Mesenchymal stem cell (in vitro differentiated cells and primary cell): ENCODE data around the gene BCLAF3. TPM values are rescaled to one million over a fixed set of nuclear protein-coding genes. Genes with fewer than 3 reads are reported as not detected.

Source experiments
- DNase-seq: peaks from one replicate; pipeline ENCODE4 v3.0.0-alpha.2; 2013
- H2AFZ ChIP-seq: one replicate; pipeline ENCODE4 v1.6.1; 2013; ENCODE audit warnings: low read depth, mild to moderate bottlenecking, control low read depth, inconsistent platforms, low read length, moderate library complexity
- H2AK5ac ChIP-seq: 2 replicates; pipeline ENCODE4 v1.6.1; 2013; ENCODE audit warnings: low read length, moderate library complexity, mild to moderate bottlenecking, inconsistent platforms; ENCODE audit not compliant: severe bottlenecking
- H2BK120ac ChIP-seq: one replicate; pipeline ENCODE4 v1.6.1; 2013; ENCODE audit warnings: low read depth, mild to moderate bottlenecking, inconsistent platforms, low read length, moderate library complexity
- H2BK12ac ChIP-seq, 2 experiments: one replicate each; pipeline ENCODE4 v1.6.1; 2013; ENCODE audit warnings: inconsistent platforms in 2 of 2, low read length in 2 of 2, mild to moderate bottlenecking in 2 of 2, moderate library complexity in 2 of 2, control low read depth in 1 of 2
- H2BK15ac ChIP-seq: one replicate; pipeline ENCODE4 v1.6.1; 2013; ENCODE audit warnings: mild to moderate bottlenecking, low read depth, inconsistent platforms; ENCODE audit not compliant: poor library complexity, severe bottlenecking
- H2BK5ac ChIP-seq: 2 replicates; pipeline ENCODE4 v1.6.1; 2013; ENCODE audit warnings: low read depth, mild to moderate bottlenecking, low read length, control low read depth, inconsistent platforms; ENCODE audit not compliant: poor library complexity, severe bottlenecking
- H3K14ac ChIP-seq, 2 experiments: one replicate each; pipeline ENCODE4 v1.6.1; 2013; ENCODE audit warnings: inconsistent platforms in 2 of 2, low read length in 2 of 2, control low read depth in 1 of 2, mild to moderate bottlenecking in 1 of 2, moderate library complexity in 1 of 2
- H3K18ac ChIP-seq, 2 experiments: one replicate each; pipeline ENCODE4 v1.6.1; 2013; ENCODE audit warnings: inconsistent platforms in 2 of 2, low read length in 2 of 2, control low read depth in 1 of 2, low read depth in 1 of 2, mild to moderate bottlenecking in 1 of 2
- H3K23ac ChIP-seq, 2 experiments: one replicate each; pipeline ENCODE4 v1.6.1; 2013; ENCODE audit warnings: inconsistent platforms in 2 of 2, low read length in 2 of 2, mild to moderate bottlenecking in 2 of 2, moderate library complexity in 2 of 2, control low read depth in 1 of 2
- H3K27ac ChIP-seq: 2 replicates; pipeline ENCODE4 v1.5.1; 2013; ENCODE audit warnings: mild to moderate bottlenecking, moderate library complexity, low read length, control low read depth, inconsistent platforms; ENCODE audit not compliant: poor library complexity, severe bottlenecking
- H3K27me3 ChIP-seq, 2 experiments: 2 replicates each; pipeline versions ENCODE4 v1.6.1 to v1.7.0; 2013; ENCODE audit warnings: low read length in 2 of 2, mild to moderate bottlenecking in 2 of 2, moderate library complexity in 2 of 2, control low read depth in 1 of 2, inconsistent platforms in 1 of 2; ENCODE audit not compliant: control insufficient read depth in 1 of 2, insufficient read depth in 1 of 2
- H3K36me3 ChIP-seq, 2 experiments: 2 replicates each; pipeline versions ENCODE4 v1.6.1 to v1.7.0; 2013; ENCODE audit warnings: low read length in 2 of 2, control low read depth in 1 of 2, inconsistent platforms in 1 of 2, low read depth in 1 of 2, mild to moderate bottlenecking in 1 of 2; ENCODE audit not compliant: insufficient read depth in 2 of 2, control insufficient read depth in 1 of 2
- H3K4ac ChIP-seq, 2 experiments: one replicate each; pipeline ENCODE4 v1.6.1; 2013; ENCODE audit warnings: inconsistent platforms in 2 of 2, low read length in 2 of 2, mild to moderate bottlenecking in 2 of 2, moderate library complexity in 2 of 2, control low read depth in 1 of 2, low read depth in 1 of 2
- H3K4me1 ChIP-seq: 2 replicates; pipeline ENCODE4 v1.6.1; 2013; ENCODE audit warnings: low read depth, low read length, control low read depth; ENCODE audit not compliant: control insufficient read depth, insufficient read depth
- H3K4me2 ChIP-seq: 2 replicates; pipeline ENCODE4 v1.6.1; 2013; ENCODE audit warnings: low read length, mild to moderate bottlenecking, inconsistent platforms; ENCODE audit not compliant: poor library complexity, severe bottlenecking
- H3K4me3 ChIP-seq, 2 experiments: 2 replicates each; pipeline versions ENCODE4 v1.5.1 to v1.7.0; 2013; ENCODE audit warnings: low read length in 2 of 2, mild to moderate bottlenecking in 2 of 2, control low read depth in 1 of 2, low read depth in 1 of 2; ENCODE audit not compliant: insufficient read depth in 1 of 2
- H3K79me1 ChIP-seq: replicated peaks from 2 replicates; pipeline ENCODE4 v1.6.1; 2013; ENCODE audit warnings: mild to moderate bottlenecking, control low read depth, low read length, inconsistent platforms; ENCODE audit not compliant: poor library complexity, severe bottlenecking
- H3K9ac ChIP-seq: 2 replicates; pipeline ENCODE4 v1.7.0; 2013; ENCODE audit warnings: mild to moderate bottlenecking, low read length, moderate library complexity
- H3K9me3 ChIP-seq: 2 replicates; pipeline ENCODE4 v1.7.0; 2013; ENCODE audit warnings: mild to moderate bottlenecking, low read length; ENCODE audit not compliant: control insufficient read depth
- H4K8ac ChIP-seq: one replicate; pipeline ENCODE4 v1.6.1; 2013; ENCODE audit warnings: inconsistent platforms, mild to moderate bottlenecking, low read length, moderate library complexity
- H4K91ac ChIP-seq: one replicate; pipeline ENCODE4 v1.6.1; 2013; ENCODE audit warnings: mild to moderate bottlenecking, low read length, inconsistent platforms
- WGBS: methylation state at CpG from one replicate; pipeline ENCODE4 v1.1.7; 2013; ENCODE audit warnings: mixed read lengths; 5-methylcytosine and 5-hydroxymethylcytosine counted together
- polyA plus RNA-seq, 2 experiments: library from polyadenylated mRNA; stranded (reverse); fragments of 200-250 nt; gene quantifications; one replicate each; pipeline ENCODE4 v1.2.3, GENCODE V29; 2013

Gene BCLAF3
- 3.7 TPM for polyA plus RNA-seq (2013, experiment 1 of 2)
- 3.8 TPM for polyA plus RNA-seq (2013, experiment 2 of 2)

DNA sequence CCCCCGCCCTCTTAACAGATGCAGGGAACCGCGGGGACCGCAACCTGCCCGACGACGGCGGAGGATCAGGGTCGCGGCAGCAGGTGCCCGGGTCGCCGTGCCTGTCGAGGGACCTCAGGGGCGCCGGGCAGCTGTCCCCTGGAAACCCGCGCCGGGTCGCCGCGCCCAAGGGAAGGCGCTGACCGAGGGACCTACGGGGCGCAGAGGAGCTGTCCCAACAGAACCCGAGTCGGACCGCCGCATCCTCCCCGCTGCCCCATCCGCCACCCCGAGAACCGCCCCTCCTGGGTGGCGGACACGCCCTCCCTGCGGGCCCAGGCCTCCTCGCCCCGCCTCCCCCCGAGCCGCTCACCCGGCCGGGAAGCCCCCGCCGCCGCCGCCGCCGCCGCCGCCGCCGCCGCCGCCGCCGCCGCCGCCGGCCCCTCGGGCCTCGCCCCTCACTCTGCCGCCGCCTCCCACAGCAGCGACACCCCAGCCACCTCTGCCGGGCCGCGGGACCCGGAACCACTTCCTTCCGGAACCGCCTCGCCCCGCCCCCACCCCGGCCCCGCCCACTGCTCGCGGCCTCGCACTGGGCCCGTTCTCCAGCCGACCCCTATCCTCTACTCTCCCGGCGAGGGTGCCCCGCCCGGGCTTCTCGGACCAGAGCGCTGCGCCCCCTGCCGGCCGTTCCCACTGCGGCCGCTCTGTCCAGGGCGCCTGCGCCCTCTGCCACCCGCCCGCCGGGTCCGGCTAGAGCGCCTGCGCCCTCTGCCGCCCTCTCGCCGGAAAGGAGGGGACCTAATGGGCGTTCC, at the start of gene BCLAF3:
Gene BCLAF3 (minus strand): TSS at position 506 of the 794 bp plus-strand sequence. CDS start 20,797 bp downstream, outside the sequence.
- Histone ChIP-seq H2BK12ac (no peak within 1 kb of the TSS), H3K4me1 (no peaks in the 10 kb centered on the region), H3K79me1 (no peaks in the 10 kb centered on the region), H2BK15ac (no peak within 1 kb of the TSS), H3K23ac (no peak within 1 kb of the TSS), H3K4ac (peak within 1 kb of the TSS in 1 of 2 experiments; percentile 37), H4K8ac (peak within 1 kb of the TSS; percentile 75), H3K27me3 (peaks cover 0 to 2% of the 10 kb centered on the region in 2 experiments), H3K27ac (no peak within 1 kb of the TSS), H3K4me2 (peak within 1 kb of the TSS; percentile 63), H3K9me3 (no peaks in the 10 kb centered on the region), H2BK120ac (peak within 1 kb of the TSS; percentile 61), H2BK5ac (no peak within 1 kb of the TSS), H3K9ac (peak within 1 kb of the TSS; percentile 86), H3K14ac (peak within 1 kb of the TSS in 1 of 2 experiments; percentile 57), H3K18ac (peak within 1 kb of the TSS in 1 of 2 experiments; percentile 62), H3K36me3 (no peaks in the 10 kb centered on the region), H4K91ac (peak within 1 kb of the TSS; percentile 39), H2AK5ac (no peak within 1 kb of the TSS), H3K4me3 (peak within 1 kb of the TSS; percentile 80 to 86), H2AFZ (peak within 1 kb of the TSS; percentile 77)
- DNase-seq, result peak; percentile 84
- WGBS, result under 1% methylated on average over 36 of the region's 103 CpGs

DNA sequence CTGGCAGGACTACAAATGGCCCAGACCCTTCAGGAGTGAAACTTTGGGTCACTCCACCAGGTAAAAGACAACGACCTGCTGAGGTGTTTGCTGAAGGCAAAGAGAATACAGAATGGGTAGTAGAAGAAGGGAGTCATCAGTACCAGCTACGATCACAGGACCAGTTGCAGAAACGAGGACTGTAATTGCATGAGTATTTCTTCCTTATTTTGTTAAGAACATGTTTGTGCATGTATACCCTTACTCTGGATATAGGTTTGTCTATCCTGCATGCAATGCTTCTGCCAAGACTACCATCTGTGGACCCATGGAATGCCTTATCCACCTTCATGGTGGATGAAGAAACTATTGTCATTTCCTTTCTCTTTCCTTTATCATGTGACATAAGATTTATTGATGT, 48.1 kb upstream of the BCLAF3 start:
- Histone ChIP-seq H3K4me1 (no peaks in the 10 kb centered on the region), H4K8ac (no peak overlapping the region), H2AFZ (no peak overlapping the region), H3K79me1 (no peaks in the 10 kb centered on the region), H3K4me3 (no peak overlapping the region), H3K4me2 (no peak overlapping the region), H3K4ac (no peak overlapping the region), H3K36me3 (no peaks in the 10 kb centered on the region), H3K14ac (no peak overlapping the region), H2BK12ac (no peak overlapping the region), H3K27ac (no peak overlapping the region), H3K9ac (no peak overlapping the region), H3K9me3 (no peaks in the 10 kb centered on the region), H3K23ac (no peak overlapping the region), H2BK120ac (no peak overlapping the region), H3K18ac (no peak overlapping the region), H3K27me3 (no peaks in the 10 kb centered on the region), H2BK5ac (no peak overlapping the region), H4K91ac (no peak overlapping the region), H2BK15ac (no peak overlapping the region), H2AK5ac (no peak overlapping the region)
- 85% methylated on average over 2 of the region's 3 CpGs for WGBS
- DNase-seq, result no peak

DNA sequence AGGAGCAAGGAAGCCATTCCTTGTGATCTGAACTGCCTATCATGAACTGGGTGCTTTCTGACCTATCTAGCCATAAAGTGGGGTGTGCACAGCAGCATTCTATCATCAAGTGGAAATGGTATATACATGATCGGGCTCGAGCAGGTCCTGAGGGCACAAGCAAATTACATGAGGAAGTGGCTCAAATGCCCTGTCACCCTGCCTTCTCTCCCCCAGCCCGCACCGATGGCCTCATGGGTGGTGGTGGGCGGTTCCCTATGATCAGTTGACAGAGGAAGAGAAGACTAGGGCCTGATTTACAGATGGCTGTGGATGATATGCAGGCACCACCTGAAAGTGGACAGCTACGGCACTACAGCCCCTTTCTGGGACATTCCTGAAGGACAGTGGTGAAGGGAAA, 46.3 kb upstream of the BCLAF3 start:
- H2AFZ ChIP-seq, result no peak overlapping the region
- H3K79me1 ChIP-seq, result no peaks in the 10 kb centered on the region
- H3K36me3 ChIP-seq, result no peaks in the 10 kb centered on the region
- H3K23ac ChIP-seq, result no peak overlapping the region
- DNase-seq, result no peak
- H3K27me3 ChIP-seq, result no peaks in the 10 kb centered on the region
- H3K4me2 ChIP-seq, result no peak overlapping the region
- no peak overlapping the region for H2AK5ac ChIP-seq
- no peaks in the 10 kb centered on the region for H3K4me1 ChIP-seq
- no peak overlapping the region for H3K4ac ChIP-seq
- H3K27ac ChIP-seq, result no peak overlapping the region
- no peaks in the 10 kb centered on the region for H3K9me3 ChIP-seq
- H3K14ac ChIP-seq, result no peak overlapping the region
- no peak overlapping the region for H3K9ac ChIP-seq
- H2BK5ac ChIP-seq, result no peak overlapping the region
- no peak overlapping the region for H2BK120ac ChIP-seq
- H3K4me3 ChIP-seq, result no peak overlapping the region
- H2BK12ac ChIP-seq, result no peak overlapping the region
- H4K8ac ChIP-seq, result no peak overlapping the region
- H3K18ac ChIP-seq, result no peak overlapping the region
- WGBS, result 97% methylated on average over 5 of the region's 6 CpGs
- no peak overlapping the region for H2BK15ac ChIP-seq
- no peak overlapping the region for H4K91ac ChIP-seq

DNA sequence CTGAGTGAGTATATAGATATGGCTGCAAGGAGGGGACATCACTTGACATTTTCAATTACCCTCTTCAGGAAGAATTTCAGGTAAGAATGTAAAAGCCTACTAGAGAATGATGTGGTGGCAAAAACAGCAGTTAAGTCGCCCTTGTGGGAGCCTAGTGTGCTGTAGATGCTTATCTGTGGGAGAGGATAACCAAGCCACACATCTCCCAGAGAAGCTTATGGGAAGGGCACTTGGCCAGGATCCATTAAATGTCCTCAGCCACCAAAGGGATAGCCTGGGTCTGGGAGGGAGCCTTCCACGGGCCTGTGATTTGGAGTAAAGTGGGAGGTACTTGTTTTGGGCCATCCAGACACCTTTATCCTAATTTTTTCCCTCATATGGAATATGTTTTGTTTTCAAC, 41.3 kb upstream of the BCLAF3 start:
- WGBS, result 73% methylated on average over 1 of the region's 2 CpGs
- H3K4me2 ChIP-seq, result no peak overlapping the region
- no peak overlapping the region for H4K8ac ChIP-seq
- no peak overlapping the region for H3K4ac ChIP-seq
- H3K23ac ChIP-seq, result no peak overlapping the region
- H3K14ac ChIP-seq, result no peak overlapping the region
- H3K79me1 ChIP-seq, result no peaks in the 10 kb centered on the region
- H2BK12ac ChIP-seq, result no peak overlapping the region
- peaks cover 6% of the 10 kb centered on the region for H3K9me3 ChIP-seq
- H3K9ac ChIP-seq, result no peak overlapping the region
- no peak overlapping the region for H2BK120ac ChIP-seq
- no peak overlapping the region for H4K91ac ChIP-seq
- DNase-seq, result no peak
- no peaks in the 10 kb centered on the region for H3K4me1 ChIP-seq
- no peak overlapping the region for H2BK15ac ChIP-seq
- H3K27ac ChIP-seq, result no peak overlapping the region
- H3K36me3 ChIP-seq, result no peaks in the 10 kb centered on the region
- H2BK5ac ChIP-seq, result no peak overlapping the region
- no peak overlapping the region for H2AK5ac ChIP-seq
- H3K18ac ChIP-seq, result no peak overlapping the region
- H3K4me3 ChIP-seq, result no peak overlapping the region
- H2AFZ ChIP-seq, result no peak overlapping the region
- peaks cover 0 to 14% of the 10 kb centered on the region in 2 experiments for H3K27me3 ChIP-seq
